GM21526 (cell line): ENCODE measurements around the gene PTPN3.
"Not testable (repeated sequence)": the region's sequence is repeated elsewhere in the genome, so short reads cannot be mapped to it uniquely, and the experiment has no call there.

Source experiments
- ATAC-seq: cut with Tn5 transposase; IDR thresholded peaks from one replicate; pipeline ENCODE4 v1.9.1; 2021; ENCODE audit warnings: moderate library complexity; ENCODE audit not compliant: unreplicated experiment, low FRiP score

Gene PTPN3

DNA sequence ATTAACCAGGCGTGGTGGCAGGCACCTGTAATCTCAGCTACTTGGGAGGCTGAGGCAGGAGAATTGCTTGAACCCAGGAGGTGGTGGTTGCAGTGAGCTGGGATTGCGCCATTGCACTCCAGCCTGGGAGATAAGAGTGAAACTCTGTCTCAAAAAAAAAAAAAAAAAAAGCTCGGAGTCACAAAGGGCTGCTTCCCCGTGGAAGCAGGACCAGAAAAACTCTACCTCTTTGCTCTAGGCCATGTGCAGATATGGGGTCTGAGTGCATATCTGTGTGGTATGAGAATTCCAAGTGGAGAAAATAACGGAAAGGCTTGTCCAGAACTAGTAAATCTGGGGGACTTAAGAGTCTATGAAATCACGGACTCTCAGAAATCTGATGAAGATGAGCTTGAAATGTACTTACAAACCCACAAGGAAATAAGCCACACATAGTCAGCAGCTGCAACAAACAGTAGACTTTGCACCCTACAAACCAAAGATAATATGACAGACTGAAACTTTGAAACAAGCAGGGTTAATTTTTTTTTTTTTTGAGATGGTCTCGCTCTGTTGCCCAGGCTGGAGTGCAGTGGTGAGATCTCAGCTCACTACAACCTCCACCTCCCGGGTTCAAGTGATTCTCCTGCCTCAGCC is 139.0 kb downstream of the PTPN3 start:
- ATAC-seq = not testable (repeated sequence)

DNA sequence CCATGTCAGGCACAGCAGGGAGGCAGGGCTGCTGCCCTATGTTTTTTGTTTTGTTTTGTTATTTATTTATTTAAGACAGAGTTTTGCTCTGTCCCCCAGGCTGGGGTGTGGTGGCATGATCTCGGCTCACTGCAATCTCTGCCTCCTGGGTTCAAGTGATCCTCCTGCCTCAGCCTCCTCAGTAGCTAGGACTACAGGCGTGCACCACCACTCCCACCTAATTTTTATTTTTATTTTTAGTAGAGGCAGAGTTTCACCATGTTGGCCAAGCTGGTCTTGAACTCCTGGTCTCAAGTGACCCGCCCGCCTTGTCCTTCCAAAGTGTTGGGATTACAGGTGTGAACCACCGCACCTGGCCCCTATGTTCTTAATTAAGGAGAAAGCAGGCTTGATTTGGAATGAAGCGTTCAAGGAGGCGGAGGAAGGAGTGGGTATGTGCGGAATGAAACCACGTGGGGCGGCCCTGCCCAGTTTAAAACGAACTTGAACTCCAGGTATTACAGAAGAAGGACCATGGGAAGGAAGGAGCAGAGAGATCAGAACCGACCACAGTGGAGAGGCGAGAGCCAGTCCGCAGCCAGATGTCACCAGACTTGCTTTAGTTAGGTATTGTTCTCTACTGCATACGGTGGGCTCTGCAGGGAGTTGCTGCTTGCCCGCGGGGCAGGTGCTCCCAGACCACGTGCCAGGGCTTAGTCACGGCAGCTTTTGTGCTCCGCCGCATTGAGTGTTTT is 142.4 kb downstream of the PTPN3 start:
- ATAC-seq = no peak

DNA sequence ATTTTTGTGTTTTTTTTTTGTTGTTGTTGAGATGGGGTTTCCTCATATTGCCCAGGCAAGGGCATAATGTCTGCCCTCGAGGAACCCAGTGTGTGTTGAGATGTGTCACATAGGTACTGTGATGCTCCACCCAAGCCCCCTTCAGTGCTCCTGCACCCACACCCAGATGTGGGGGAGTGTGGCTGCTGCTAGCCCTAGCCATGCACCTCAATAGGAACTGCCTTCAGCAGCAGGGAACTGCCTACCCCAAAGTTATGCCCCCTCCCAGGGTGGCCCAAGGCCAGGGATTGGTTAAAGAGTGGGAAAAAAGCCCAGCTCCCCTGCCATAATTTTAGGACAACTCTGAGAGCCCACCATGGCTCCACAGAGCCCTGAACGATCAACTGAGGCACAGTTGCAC is 143.9 kb downstream of the PTPN3 start:
- ATAC-seq = no peak

DNA sequence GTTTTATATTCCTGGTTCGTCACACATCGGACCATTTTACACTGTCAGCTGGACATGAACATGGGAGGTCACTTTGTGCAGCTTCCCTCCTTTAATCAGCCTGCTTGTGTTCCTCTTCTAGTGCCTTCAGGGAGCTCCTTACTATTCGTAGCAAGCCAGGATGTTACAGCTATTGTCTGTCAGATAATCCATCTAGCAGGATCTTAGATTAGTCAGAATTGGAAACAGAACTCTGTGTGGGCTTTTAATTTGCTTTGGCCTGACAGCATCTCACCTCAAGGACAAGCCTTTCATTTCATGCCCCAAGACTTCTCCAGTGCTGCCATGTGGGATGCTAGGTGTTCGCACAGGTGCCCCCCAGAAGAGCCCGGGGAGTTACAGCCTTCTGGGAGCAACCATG is 147.1 kb downstream of the PTPN3 start:
- no peak for ATAC-seq

DNA sequence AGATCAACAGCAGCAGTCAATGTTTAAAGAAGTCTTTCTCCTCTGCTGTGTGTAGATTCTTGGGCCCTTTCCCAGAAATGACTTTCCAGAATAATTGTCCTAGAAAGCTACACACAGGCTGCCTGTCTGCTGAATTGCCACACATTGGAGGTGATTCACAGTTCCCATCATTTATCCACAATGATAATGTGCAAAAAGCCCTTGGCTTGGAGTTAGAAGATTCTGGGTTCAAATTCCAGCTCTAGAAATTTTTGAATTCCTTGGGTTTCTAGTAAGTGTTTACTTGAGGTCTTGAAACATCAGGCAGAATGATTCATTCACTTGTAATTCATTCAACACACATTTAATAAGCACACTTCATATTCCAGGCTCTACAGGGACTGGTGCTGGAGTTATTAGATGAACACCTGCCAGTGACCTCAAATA is 148.7 kb downstream of the PTPN3 start:
- no peak for ATAC-seq

DNA sequence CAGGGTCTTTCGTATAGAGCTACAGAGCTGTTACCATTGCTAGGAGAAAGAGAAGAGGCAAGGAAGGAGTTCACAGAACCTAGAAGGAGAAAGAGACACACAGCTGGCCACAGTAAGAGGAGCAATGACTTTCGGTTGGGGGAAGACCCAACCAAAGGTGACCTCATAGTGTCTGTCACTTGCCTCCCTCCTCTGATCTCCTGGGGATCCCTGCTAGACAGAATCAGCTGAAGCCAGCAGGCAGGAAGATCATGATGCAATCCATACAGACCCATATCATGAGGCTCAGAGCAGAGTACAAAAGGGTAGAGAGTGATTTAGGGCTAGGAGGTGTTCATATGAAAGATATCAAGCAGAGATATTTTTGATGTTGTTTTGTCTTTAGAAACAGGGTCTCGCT is 151.2 kb downstream of the PTPN3 start:
- no peak for ATAC-seq

DNA sequence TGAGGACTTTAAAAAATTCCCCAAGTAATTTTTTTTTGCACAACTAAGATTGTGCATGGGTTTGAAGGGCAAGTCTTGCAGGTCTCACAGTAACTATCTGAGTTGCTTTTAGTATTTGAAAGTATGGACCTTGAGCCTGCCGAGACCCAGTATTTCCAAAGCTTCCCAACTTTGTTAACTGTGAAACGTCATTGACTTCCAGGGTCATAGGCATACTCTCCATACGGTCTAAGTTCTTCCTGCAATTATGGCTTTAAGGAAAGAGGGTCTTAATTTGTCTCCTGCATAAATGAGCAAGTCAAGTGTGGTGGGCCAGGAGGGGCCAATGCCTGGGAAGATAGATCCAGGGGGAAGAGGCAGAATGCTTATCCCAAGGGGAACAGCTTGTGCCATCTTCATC is 153.2 kb downstream of the PTPN3 start:
- no peak for ATAC-seq

DNA sequence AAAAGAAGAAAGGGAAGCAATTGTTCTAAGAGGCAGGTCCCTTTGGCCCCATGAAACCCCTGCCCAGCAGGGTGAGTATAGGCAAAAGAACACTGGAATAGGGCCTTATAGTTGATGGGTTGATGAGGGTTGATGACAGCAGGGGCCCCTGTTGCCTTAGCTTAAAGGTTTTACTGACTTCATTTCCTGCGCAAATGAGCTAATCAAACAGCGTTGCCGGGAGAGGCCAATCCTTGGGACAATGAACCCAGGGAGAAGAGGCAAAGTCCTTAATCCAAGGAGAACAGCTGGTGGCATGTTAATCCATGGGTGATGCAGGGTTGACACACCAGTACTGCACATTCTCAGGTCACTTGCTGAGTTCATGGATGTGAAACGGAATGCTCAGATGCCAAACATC is 155.2 kb downstream of the PTPN3 start:
- no peak for ATAC-seq

DNA sequence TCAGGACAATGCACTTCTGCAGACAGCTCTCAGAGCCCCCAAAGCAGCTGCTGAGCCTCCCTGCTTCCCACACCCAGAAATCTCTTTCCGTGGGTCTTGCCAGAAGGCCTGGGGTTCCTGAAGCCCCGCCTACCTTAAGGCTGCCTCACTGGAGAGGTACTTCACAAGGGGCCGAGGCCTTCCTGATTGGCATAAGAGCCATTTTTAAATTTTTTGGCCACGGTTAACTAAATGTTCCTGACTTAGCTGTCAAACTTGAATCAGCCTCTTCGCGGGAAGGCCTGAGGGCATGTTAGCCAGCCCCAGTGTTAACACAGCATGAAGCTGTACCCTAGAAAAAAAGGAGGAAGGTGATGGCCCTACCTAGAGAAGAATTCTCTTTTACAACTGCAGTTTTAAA is 156.5 kb downstream of the PTPN3 start:
- ATAC-seq = no peak

DNA sequence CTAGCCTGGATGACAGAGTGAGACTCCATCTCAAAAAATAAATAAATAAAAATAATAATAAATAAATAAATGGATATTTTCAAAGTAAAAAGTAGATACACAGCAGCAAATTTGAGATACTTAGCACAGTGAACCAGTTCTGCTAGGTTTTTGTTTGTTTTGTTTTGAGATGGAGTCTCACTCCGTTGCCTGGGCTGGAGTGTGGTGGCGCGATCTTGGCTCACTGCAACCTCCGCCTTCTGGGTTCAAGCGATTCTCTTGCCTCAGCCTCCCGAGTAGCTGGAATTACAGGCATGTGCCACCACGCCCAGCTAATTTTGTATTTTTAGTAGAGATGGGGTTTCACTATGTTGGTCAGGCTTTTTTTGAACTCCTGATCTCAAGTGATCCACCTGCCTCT is 157.1 kb downstream of the PTPN3 start:
- not testable (repeated sequence) for ATAC-seq

DNA sequence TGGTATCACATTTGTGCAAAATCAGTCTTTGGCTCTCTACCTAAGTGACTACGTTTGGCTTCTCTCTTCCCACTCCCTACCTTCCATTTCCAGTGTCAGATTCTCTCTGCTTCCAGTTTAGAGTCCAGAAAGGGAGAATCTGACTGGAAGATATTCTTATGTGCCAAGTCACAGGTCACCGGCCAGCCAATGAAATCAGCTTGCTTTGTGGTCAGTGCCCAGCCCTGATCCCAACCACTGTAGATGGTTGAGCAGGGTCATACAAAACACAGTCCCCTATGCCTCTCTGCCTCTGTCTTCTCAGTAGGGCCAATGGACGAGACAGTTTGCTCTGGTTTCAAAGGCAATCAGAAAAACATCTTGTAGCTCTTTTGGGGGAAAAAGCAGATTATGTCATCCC is 161.7 kb downstream of the PTPN3 start:
- ATAC-seq = no peak

DNA sequence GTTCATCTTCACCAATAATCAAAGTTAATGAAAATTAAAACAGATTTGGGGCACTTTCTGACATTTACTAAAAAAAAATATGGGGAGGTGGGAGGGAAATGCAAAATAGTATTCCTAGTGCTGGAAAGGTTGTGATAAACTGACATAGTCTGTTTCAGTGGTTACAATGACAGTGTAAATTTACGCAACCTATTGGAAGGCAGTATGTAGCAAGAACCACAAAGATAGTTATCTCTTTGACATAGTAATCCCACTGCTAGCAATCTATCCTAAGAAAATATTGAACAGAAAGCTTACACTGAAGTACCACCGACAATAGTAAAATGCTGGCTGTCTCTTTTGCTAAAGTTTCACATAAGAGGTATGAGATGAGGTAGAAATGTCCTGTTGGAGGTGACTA is 162.2 kb downstream of the PTPN3 start:
- ATAC-seq = no peak

DNA sequence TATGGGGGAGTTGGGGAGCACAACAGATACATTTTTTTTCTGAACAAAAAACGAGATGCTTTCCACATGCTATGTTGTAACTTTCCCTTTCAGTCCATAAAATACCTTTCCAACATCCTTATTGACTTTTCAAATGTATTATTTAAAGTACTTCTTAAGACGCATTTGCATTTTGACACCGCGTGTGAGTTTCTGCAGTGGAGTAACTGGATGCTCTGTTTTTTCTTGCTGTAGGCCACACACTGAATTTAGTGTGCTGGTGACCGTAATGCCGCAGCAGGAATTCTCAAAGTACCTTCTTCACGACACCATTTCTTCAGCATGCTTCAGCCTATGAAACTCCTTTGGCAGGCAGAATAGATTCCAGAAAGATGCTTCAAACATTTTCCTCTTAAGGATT is 163.0 kb downstream of the PTPN3 start:
- no peak for ATAC-seq

DNA sequence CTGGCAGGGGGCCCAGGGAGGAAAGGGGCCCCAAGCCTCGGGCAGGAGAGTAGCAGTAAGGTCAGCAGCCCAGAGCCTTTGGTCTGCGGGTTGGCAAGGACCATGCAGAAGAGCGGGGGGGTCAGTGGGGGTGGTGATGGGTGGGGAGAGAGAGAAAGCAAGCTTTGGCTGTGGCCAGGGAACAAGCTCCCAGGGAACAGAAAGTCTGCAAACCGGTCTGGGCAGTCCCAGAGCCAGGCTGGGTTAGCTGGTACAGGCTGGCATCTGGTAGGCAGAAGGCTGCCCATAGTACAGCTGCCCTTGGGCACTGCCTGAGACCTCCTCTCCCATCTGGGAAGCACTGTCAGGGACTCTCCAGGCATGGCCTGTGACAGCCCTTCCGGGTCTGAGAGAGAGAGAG is 166.8 kb downstream of the PTPN3 start:
- no peak for ATAC-seq

DNA sequence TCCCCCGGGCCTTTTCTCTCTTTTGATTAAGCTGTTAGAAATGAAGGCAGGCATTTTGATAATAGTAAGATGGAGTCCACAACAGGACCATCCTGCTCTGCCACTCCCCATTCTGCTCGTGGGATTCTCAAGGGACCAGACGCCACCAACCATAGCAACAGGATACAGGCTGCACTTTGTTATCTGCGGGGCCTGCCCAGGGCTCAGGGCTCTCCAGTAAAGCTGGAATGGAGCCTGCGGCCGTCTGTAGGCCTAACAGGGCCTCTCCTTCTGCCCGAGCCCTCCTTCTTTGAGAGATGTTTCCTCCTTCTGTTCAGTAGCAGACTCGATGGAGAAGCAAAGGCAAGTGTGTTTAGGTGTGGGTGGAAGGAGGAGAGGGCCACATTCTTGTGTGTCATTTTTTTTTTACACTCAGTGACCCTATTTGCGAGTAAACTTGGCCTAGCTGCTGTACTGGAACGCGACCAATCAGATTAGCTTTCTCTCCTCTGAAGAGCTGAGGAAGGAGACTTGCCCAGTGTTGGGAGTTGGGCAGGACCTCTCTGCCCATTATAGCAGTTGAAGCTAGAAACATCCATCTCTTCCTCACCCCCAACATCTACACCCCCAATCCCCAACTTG is 168.4 kb downstream of the PTPN3 start:
- ATAC-seq = no peak

DNA sequence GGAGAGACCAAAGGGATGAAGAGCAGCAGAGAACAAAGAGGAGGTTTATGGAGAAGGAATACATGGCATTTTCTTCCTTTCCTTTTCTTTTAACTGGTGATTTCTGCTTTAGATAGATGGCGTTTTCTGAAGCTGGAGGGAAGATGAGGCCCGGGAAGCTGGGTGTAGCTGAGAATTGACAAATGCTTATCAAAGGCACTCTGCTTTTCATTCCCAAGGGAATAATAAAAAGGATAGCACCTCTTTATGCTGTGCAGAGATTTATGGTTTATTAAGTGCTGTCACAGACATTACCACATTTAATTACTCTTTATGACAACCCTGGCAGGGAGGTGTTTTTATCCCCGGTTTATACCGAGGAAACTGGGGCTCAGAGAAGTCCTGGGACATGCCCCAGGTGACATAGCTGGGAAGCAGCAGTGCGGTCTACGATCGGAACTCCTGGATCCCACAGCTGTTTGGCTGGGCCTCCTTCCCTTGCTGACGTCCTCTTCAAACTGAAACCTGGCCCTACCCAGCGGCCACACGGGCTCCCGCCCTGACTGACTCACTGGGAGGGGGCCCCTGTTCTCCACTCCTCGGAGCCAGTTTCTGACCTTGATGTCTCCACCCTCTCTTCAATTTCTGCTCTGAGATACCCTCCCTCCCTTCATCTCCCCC is 169.0 kb downstream of the PTPN3 start:
- ATAC-seq = no peak
